ENCODE results near the gene LILRA5. TPM values are rescaled to one million over a fixed set of nuclear protein-coding genes. Genes with fewer than 3 reads are reported as not detected.
"Not testable (repeated sequence)": the region's sequence is repeated elsewhere in the genome, so short reads cannot be mapped to it uniquely, and the experiment has no call there.

The LILRA5 gene
- total RNA-seq, 4 donors from 2014 or later: 0.45 to 0.81 TPM; not detected in 2

- Histone ChIP-seq H3K27me3 (no peaks in the 10 kb centered on the region), H3K36me3 (no peaks in the 10 kb centered on the region), H3K9me3 (no peaks in the 10 kb centered on the region), H3K4me3 (replicated peaks in 1 of 3) (no peak overlapping the region), H3K27ac (no peak overlapping the region), H3K4me1 (no peaks in the 10 kb centered on the region)
- intact Hi-C loops (cut with DNase I): no loop called here
- 31 to 32% methylated on average over 6 to 7 of the region's 7 CpGs for WGBS, 2 donors
- DNase-seq: no peak
- TF ChIP-seq POLR2A (IDR thresholded peaks at IDR 0.05) (no peak), CTCF (IDR thresholded peaks at IDR 0.05) (no peak)
These were observed 15.1 kb downstream of the LILRA5 start for GRCh38 chr19:54297759-54298305.

GRCh38 chr19:54294539-54294938, 18.4 kb downstream of the LILRA5 start:
- no peaks in the 10 kb centered on the region for H3K36me3 ChIP-seq
- intact Hi-C loops (cut with DNase I): no loop called here
- no peaks in the 10 kb centered on the region for H3K9me3 ChIP-seq
- H3K27me3 ChIP-seq: no peaks in the 10 kb centered on the region
- no peak overlapping the region for H3K4me3 ChIP-seq (replicated peaks in 1 of 3)
- WGBS, 2 donors: 83 to 89% methylated on average over 6 of the region's 6 CpGs
- TF ChIP-seq POLR2A (IDR thresholded peaks at IDR 0.05) (no peak), CTCF (IDR thresholded peaks at IDR 0.05) (no peak)
- no peak for DNase-seq
- no peaks in the 10 kb centered on the region for H3K4me1 ChIP-seq
- no peak overlapping the region for H3K27ac ChIP-seq

- H3K4me3 ChIP-seq (replicated peaks in 1 of 3); H3K27ac ChIP-seq; DNase-seq; H3K36me3 ChIP-seq; intact Hi-C loops (cut with DNase I); H3K4me1 ChIP-seq; H3K9me3 ChIP-seq; H3K27me3 ChIP-seq: not testable (repeated sequence)
- WGBS, 2 donors: 24 to 82% methylated on average over 3 to 8 of the region's 8 CpGs
These were observed 23.8 kb downstream of the LILRA5 start for GRCh38 chr19:54289160-54289559.

- TF ChIP-seq CTCF (IDR thresholded peaks at IDR 0.05) (no peak), POLR2A (IDR thresholded peaks at IDR 0.05) (no peak)
- Histone ChIP-seq H3K27ac (no peak overlapping the region), H3K27me3 (no peaks in the 10 kb centered on the region), H3K36me3 (no peaks in the 10 kb centered on the region), H3K9me3 (no peaks in the 10 kb centered on the region), H3K4me1 (no peaks in the 10 kb centered on the region), H3K4me3 (replicated peaks in 1 of 3) (no peak overlapping the region)
- DNase-seq: no peak
- intact Hi-C loops (cut with DNase I): no loop called here
- 70 to 78% methylated on average over 4 of the region's 4 CpGs for WGBS, 2 donors
These were observed 25.5 kb downstream of the LILRA5 start for GRCh38 chr19:54287456-54287855.

- H3K4me1 ChIP-seq; H3K27me3 ChIP-seq; H3K36me3 ChIP-seq; H3K4me3 ChIP-seq (replicated peaks in 1 of 3); DNase-seq; H3K9me3 ChIP-seq; H3K27ac ChIP-seq; intact Hi-C loops (cut with DNase I): not testable (repeated sequence)
- WGBS, 2 donors: 72% methylated on average over 2 of the region's 10 CpGs; no CpG with 5 or more reads in 1 of the 2 donors
These were observed 26.7 kb downstream of the LILRA5 start for GRCh38 chr19:54286283-54286682.

- H3K4me3 ChIP-seq (replicated peaks in 1 of 3); DNase-seq; H3K9me3 ChIP-seq; H3K4me1 ChIP-seq; H3K27me3 ChIP-seq; H3K27ac ChIP-seq; H3K36me3 ChIP-seq; intact Hi-C loops (cut with DNase I): not testable (repeated sequence)
- WGBS, 2 donors: 73 to 91% methylated on average over 4 of the region's 12 CpGs
These were observed 27.4 kb downstream of the LILRA5 start for GRCh38 chr19:54285427-54286056.
